Measurements from ENCODE around the gene GLIS2. TPM values are rescaled to one million over a fixed set of nuclear protein-coding genes. Genes with fewer than 3 reads are reported as not detected.
A peak's percentile ranks its signal among the peaks of the same experiment; 100 is the strongest.

GLIS2 gene
- total and polyA plus RNA-seq, 3 experiments from 2014 or later = 0.13 to 0.26 TPM; not detected in 1

- Mint-ChIP-seq H3K27ac (peak overlapping the region in 1 of 8 donors; percentile 63), H3K36me3 (peaks cover 0 to 78% (median 2%) of the 10 kb centered on the region in 3 donors), H3K27me3 (no peaks in the 10 kb centered on the region), H3K9me3 (peaks cover 0 to 2% (median 0%) of the 10 kb centered on the region in 5 donors), H3K4me3 (no peak overlapping the region), H3K4me1 (peaks cover 0 to 16% (median 0%) of the 10 kb centered on the region in 3 donors)
- Histone ChIP-seq H3K36me3 (ENCODE audit: insufficient read depth, low read length) (peaks cover 29% of the 10 kb centered on the region), H3K4me1 (ENCODE audit: insufficient read depth, low read length) (no peaks in the 10 kb centered on the region), H3K27ac (ENCODE audit: low read depth, low read length) (no peak overlapping the region), H3K27me3 (ENCODE audit: insufficient read depth, low read length, poor library complexity, severe bottlenecking) (no peaks in the 10 kb centered on the region), H3K9me3 (ENCODE audit: low read length) (no peaks in the 10 kb centered on the region), H3K4me3 (ENCODE audit: low read length) (no peak overlapping the region)
- ChIA-PET CTCF (no interaction called here), POLR2A (no interaction called here)
- no peak for DNase-seq
Measured at GRCh38 chr16:4383591-4384444, 68.0 kb downstream of the GLIS2 start.

GRCh38 chr16:4384509-4384942 is 68.7 kb downstream of the GLIS2 start:
- no peak for DNase-seq
- H3K36me3 Mint-ChIP-seq = peaks cover 0 to 80% (median 2%) of the 10 kb centered on the region in 3 donors
- CTCF ChIA-PET = no interaction called here

GRCh38 chr16:4385066-4385788 is 69.4 kb downstream of the GLIS2 start:
- Histone ChIP-seq H3K4me1 (ENCODE audit: insufficient read depth, low read length) (no peaks in the 10 kb centered on the region), H3K27ac (ENCODE audit: low read depth, low read length) (no peak overlapping the region), H3K9me3 (ENCODE audit: low read length) (no peaks in the 10 kb centered on the region), H3K4me3 (ENCODE audit: low read length) (no peak overlapping the region), H3K27me3 (ENCODE audit: insufficient read depth, low read length, poor library complexity, severe bottlenecking) (no peaks in the 10 kb centered on the region), H3K36me3 (ENCODE audit: insufficient read depth, low read length) (peaks cover 30% of the 10 kb centered on the region)
- Mint-ChIP-seq H3K27ac (peak overlapping the region in 2 of 8 donors; percentile 33 to 79), H3K9me3 (peaks cover 0 to 2% (median 0%) of the 10 kb centered on the region in 5 donors), H3K36me3 (peaks cover 0 to 84% (median 4%) of the 10 kb centered on the region in 3 donors), H3K27me3 (no peaks in the 10 kb centered on the region), H3K4me1 (peaks cover 0 to 13% (median 1%) of the 10 kb centered on the region in 3 donors), H3K4me3 (no peak overlapping the region)
- DNase-seq = no peak
- POLR2A ChIA-PET = no interaction called here
- CTCF ChIA-PET = no interaction called here

More at GRCh38 chr16:4384509-4384942, 68.7 kb downstream of the GLIS2 start:
- H3K9me3 Mint-ChIP-seq = peaks cover 0 to 2% (median 0%) of the 10 kb centered on the region in 5 donors
- peaks cover 0 to 11% (median 0%) of the 10 kb centered on the region in 3 donors for H3K4me1 Mint-ChIP-seq
- Histone ChIP-seq H3K27ac (ENCODE audit: low read depth, low read length) (no peak overlapping the region), H3K9me3 (ENCODE audit: low read length) (no peaks in the 10 kb centered on the region), H3K4me1 (ENCODE audit: insufficient read depth, low read length) (no peaks in the 10 kb centered on the region), H3K4me3 (ENCODE audit: low read length) (no peak overlapping the region), H3K36me3 (ENCODE audit: insufficient read depth, low read length) (peaks cover 29% of the 10 kb centered on the region), H3K27me3 (ENCODE audit: insufficient read depth, low read length, poor library complexity, severe bottlenecking) (no peaks in the 10 kb centered on the region)
- H3K27ac Mint-ChIP-seq = peak overlapping the region in 1 of 8 donors; percentile 79
- H3K4me3 Mint-ChIP-seq = no peak overlapping the region
- H3K27me3 Mint-ChIP-seq = no peaks in the 10 kb centered on the region
- POLR2A ChIA-PET = no interaction called here

GRCh38 chr16:4385789-4386450 is 70.1 kb downstream of the GLIS2 start:
- CTCF ChIA-PET = no interaction called here

GRCh38 chr16:4386451-4386805 is 70.6 kb downstream of the GLIS2 start:
- Histone ChIP-seq H3K4me3 (ENCODE audit: low read length) (no peak overlapping the region), H3K27ac (ENCODE audit: low read depth, low read length) (no peak overlapping the region), H3K36me3 (ENCODE audit: insufficient read depth, low read length) (peaks cover 31% of the 10 kb centered on the region), H3K27me3 (ENCODE audit: insufficient read depth, low read length, poor library complexity, severe bottlenecking) (no peaks in the 10 kb centered on the region), H3K4me1 (ENCODE audit: insufficient read depth, low read length) (no peaks in the 10 kb centered on the region), H3K9me3 (ENCODE audit: low read length) (no peaks in the 10 kb centered on the region)
- Mint-ChIP-seq H3K36me3 (peaks cover 0 to 85% (median 4%) of the 10 kb centered on the region in 3 donors), H3K4me3 (peak overlapping the region in 1 of 7 donors; percentile 52), H3K4me1 (peaks cover 0 to 9% (median 2%) of the 10 kb centered on the region in 3 donors), H3K27me3 (no peaks in the 10 kb centered on the region), H3K9me3 (peaks cover 0 to 2% (median 0%) of the 10 kb centered on the region in 5 donors), H3K27ac (peak overlapping the region in 4 of 8 donors; percentile 17 to 79 (median 44))
- no peak for DNase-seq
- ChIA-PET CTCF (no interaction called here), POLR2A (no interaction called here)

More at GRCh38 chr16:4385789-4386450, 70.1 kb downstream of the GLIS2 start:
- DNase-seq = no peak
- Histone ChIP-seq H3K4me3 (ENCODE audit: low read length) (no peak overlapping the region), H3K27ac (ENCODE audit: low read depth, low read length) (no peak overlapping the region), H3K4me1 (ENCODE audit: insufficient read depth, low read length) (no peaks in the 10 kb centered on the region), H3K9me3 (ENCODE audit: low read length) (no peaks in the 10 kb centered on the region), H3K36me3 (ENCODE audit: insufficient read depth, low read length) (peaks cover 31% of the 10 kb centered on the region), H3K27me3 (ENCODE audit: insufficient read depth, low read length, poor library complexity, severe bottlenecking) (no peaks in the 10 kb centered on the region)
- peaks cover 0 to 2% (median 0%) of the 10 kb centered on the region in 5 donors for H3K9me3 Mint-ChIP-seq
- H3K27me3 Mint-ChIP-seq = no peaks in the 10 kb centered on the region
- H3K4me3 Mint-ChIP-seq = peak overlapping the region in 1 of 7 donors; percentile 52
- peaks cover 0 to 84% (median 4%) of the 10 kb centered on the region in 3 donors for H3K36me3 Mint-ChIP-seq
- H3K4me1 Mint-ChIP-seq = peaks cover 0 to 9% (median 2%) of the 10 kb centered on the region in 3 donors
- POLR2A ChIA-PET = no interaction called here
- peak overlapping the region in 2 of 8 donors; percentile 15 to 79 for H3K27ac Mint-ChIP-seq

- no peaks in the 10 kb centered on the region for H3K27me3 ChIP-seq (ENCODE audit: insufficient read depth, low read length, poor library complexity, severe bottlenecking)
- no peak for DNase-seq
- peak overlapping the region in 1 of 7 donors; percentile 52 for H3K4me3 Mint-ChIP-seq
- peaks cover 31% of the 10 kb centered on the region for H3K36me3 ChIP-seq (ENCODE audit: insufficient read depth, low read length)
- H3K4me1 Mint-ChIP-seq = peaks cover 0 to 10% (median 2%) of the 10 kb centered on the region in 3 donors
- ChIA-PET POLR2A (no interaction called here), CTCF (no interaction called here)
- H3K4me1 ChIP-seq (ENCODE audit: insufficient read depth, low read length) = no peaks in the 10 kb centered on the region
- no peak overlapping the region for H3K27ac ChIP-seq (ENCODE audit: low read depth, low read length)
- no peaks in the 10 kb centered on the region for H3K9me3 ChIP-seq (ENCODE audit: low read length)
- H3K27ac Mint-ChIP-seq = peak overlapping the region in 4 of 8 donors; percentile 26 to 84 (median 71)
- H3K27me3 Mint-ChIP-seq = no peaks in the 10 kb centered on the region
- H3K4me3 ChIP-seq (ENCODE audit: low read length) = no peak overlapping the region
- H3K36me3 Mint-ChIP-seq = peaks cover 0 to 86% (median 4%) of the 10 kb centered on the region in 3 donors
- peaks cover 0 to 2% (median 0%) of the 10 kb centered on the region in 5 donors for H3K9me3 Mint-ChIP-seq
Measured at GRCh38 chr16:4386951-4387565, 71.2 kb downstream of the GLIS2 start.

- Histone ChIP-seq H3K27me3 (ENCODE audit: insufficient read depth, low read length, poor library complexity, severe bottlenecking) (no peaks in the 10 kb centered on the region), H3K9me3 (ENCODE audit: low read length) (no peaks in the 10 kb centered on the region), H3K36me3 (ENCODE audit: insufficient read depth, low read length) (peaks cover 31% of the 10 kb centered on the region), H3K4me1 (ENCODE audit: insufficient read depth, low read length) (no peaks in the 10 kb centered on the region), H3K4me3 (ENCODE audit: low read length) (no peak overlapping the region), H3K27ac (ENCODE audit: low read depth, low read length) (no peak overlapping the region)
- H3K36me3 Mint-ChIP-seq = peaks cover 0 to 87% (median 4%) of the 10 kb centered on the region in 3 donors
- H3K27ac Mint-ChIP-seq = peak overlapping the region in 1 of 8 donors; percentile 84
- DNase-seq = no peak
- H3K27me3 Mint-ChIP-seq = no peaks in the 10 kb centered on the region
- H3K9me3 Mint-ChIP-seq = peaks cover 0 to 2% (median 0%) of the 10 kb centered on the region in 5 donors
- no peak overlapping the region for H3K4me3 Mint-ChIP-seq
- H3K4me1 Mint-ChIP-seq = peaks cover 0 to 13% (median 2%) of the 10 kb centered on the region in 3 donors
- POLR2A ChIA-PET = no interaction called here
- CTCF ChIA-PET = no interaction called here
Measured at GRCh38 chr16:4387781-4388180, 71.9 kb downstream of the GLIS2 start.

Measured in CD8-positive, alpha-beta memory T cell (primary cell).